ENCODE data around the gene LPCAT1. TPM values are rescaled to one million over a fixed set of nuclear protein-coding genes. Genes with fewer than 3 reads are reported as not detected.

The LPCAT1 gene
- total and polyA plus RNA-seq, 2 experiments from 2014 or later: 78.0 to 255 TPM

DNA sequence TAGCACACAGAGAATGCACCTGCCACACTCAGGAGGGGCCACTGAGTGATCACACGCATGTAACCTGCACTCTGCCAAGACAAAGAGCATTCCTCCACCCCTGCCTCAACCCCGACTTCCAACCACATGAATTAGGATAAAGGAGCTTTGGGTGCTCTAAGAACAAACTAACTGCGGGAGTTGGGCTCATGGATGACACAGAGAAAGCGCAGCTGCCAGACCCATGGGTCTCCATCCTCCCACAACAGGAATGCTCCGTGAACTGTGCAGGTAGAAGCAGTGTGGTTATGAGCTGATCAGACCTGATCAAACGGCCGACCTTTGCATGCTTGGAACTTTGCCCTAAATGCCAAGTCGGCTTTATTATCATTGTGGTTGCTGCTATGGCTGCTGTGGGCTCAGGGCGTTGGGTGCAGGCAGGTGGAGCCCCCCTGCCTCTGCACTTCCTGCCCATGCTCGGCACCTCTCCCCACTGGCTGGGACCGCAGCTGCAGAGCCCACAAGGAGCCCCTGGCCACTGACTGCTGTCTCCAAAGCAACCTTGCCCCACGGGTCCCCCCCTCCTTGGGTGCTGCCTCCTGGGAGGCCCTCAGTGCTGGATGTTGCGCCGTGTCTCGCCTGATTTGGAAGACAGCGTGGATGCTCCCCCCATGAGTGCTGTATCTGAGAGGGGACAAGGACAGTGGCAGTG, 75.9 kb downstream of the LPCAT1 start:
- Histone ChIP-seq H3K4me1 (ENCODE audit: insufficient read depth) (no peaks in the 10 kb centered on the region), H2AFZ (no peak overlapping the region), H3K4me2 (no peak overlapping the region), H3K27ac (ENCODE audit: low read depth) (no peak overlapping the region), H3K36me3 (ENCODE audit: insufficient read depth) (no peaks in the 10 kb centered on the region), H3F3A (replicated peaks; ENCODE audit: low read depth) (no peaks in the 10 kb centered on the region), H4K20me1 (replicated peaks; ENCODE audit: insufficient read depth) (peaks cover 6% of the 10 kb centered on the region), H3K9me2 (ENCODE audit: insufficient read depth) (no peaks in the 10 kb centered on the region), H3K79me2 (replicated peaks; ENCODE audit: insufficient read depth) (no peaks in the 10 kb centered on the region), H3K27me3 (ENCODE audit: insufficient read depth) (peaks cover 53% of the 10 kb centered on the region), H3K4me3 (no peak overlapping the region)
- Mint-ChIP-seq H3K9me3 (peaks cover 13% of the 10 kb centered on the region; the same call in 2 of the 3 replicates), H3K36me3 (ENCODE audit: low read depth) (no peaks in the 10 kb centered on the region), H3K27me3 (ENCODE audit: insufficient read depth, low read depth, poor library complexity) (peaks cover 49% of the 10 kb centered on the region), H3K4me1 (0 out of 3 replicates have a peak, but pooled peaks cover 4% of the 10 kb centered on the region), H3K4me3 (no peak overlapping the region), H3K27ac (no peak overlapping the region)
- no peak for ATAC-seq
- no peak for DNase-seq (ENCODE audit: low spot score)
- TF ChIP-seq, protein P1, sequence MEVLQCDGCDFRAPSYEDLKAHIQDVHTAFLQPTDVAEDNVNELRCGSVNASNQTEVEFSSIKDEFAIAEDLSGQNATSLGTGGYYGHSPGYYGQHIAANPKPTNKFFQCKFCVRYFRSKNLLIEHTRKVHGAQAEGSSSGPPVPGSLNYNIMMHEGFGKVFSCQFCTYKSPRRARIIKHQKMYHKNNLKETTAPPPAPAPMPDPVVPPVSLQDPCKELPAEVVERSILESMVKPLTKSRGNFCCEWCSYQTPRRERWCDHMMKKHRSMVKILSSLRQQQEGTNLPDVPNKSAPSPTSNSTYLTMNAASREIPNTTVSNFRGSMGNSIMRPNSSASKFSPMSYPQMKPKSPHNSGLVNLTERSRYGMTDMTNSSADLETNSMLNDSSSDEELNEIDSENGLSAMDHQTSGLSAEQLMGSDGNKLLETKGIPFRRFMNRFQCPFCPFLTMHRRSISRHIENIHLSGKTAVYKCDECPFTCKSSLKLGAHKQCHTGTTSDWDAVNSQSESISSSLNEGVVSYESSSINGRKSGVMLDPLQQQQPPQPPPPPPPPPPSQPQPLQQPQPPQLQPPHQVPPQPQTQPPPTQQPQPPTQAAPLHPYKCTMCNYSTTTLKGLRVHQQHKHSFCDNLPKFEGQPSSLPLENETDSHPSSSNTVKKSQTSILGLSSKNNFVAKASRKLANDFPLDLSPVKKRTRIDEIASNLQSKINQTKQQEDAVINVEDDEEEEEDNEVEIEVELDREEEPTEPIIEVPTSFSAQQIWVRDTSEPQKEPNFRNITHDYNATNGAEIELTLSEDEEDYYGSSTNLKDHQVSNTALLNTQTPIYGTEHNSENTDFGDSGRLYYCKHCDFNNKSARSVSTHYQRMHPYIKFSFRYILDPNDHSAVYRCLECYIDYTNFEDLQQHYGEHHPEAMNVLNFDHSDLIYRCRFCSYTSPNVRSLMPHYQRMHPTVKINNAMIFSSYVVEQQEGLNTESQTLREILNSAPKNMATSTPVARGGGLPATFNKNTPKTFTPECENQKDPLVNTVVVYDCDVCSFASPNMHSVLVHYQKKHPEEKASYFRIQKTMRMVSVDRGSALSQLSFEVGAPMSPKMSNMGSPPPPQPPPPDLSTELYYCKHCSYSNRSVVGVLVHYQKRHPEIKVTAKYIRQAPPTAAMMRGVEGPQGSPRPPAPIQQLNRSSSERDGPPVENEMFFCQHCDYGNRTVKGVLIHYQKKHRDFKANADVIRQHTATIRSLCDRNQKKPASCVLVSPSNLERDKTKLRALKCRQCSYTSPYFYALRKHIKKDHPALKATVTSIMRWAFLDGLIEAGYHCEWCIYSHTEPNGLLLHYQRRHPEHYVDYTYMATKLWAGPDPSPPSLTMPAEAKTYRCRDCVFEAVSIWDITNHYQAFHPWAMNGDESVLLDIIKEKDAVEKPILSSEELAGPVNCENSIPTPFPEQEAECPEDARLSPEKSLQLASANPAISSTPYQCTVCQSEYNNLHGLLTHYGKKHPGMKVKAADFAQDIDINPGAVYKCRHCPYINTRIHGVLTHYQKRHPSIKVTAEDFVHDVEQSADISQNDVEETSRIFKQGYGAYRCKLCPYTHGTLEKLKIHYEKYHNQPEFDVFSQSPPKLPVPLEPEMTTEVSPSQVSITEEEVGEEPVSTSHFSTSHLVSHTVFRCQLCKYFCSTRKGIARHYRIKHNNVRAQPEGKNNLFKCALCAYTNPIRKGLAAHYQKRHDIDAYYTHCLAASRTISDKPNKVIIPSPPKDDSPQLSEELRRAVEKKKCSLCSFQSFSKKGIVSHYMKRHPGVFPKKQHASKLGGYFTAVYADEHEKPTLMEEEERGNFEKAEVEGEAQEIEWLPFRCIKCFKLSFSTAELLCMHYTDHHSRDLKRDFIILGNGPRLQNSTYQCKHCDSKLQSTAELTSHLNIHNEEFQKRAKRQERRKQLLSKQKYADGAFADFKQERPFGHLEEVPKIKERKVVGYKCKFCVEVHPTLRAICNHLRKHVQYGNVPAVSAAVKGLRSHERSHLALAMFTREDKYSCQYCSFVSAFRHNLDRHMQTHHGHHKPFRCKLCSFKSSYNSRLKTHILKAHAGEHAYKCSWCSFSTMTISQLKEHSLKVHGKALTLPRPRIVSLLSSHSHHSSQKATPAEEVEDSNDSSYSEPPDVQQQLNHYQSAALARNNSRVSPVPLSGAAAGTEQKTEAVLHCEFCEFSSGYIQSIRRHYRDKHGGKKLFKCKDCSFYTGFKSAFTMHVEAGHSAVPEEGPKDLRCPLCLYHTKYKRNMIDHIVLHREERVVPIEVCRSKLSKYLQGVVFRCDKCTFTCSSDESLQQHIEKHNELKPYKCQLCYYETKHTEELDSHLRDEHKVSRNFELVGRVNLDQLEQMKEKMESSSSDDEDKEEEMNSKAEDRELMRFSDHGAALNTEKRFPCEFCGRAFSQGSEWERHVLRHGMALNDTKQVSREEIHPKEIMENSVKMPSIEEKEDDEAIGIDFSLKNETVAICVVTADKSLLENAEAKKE (CRISPR knock-in tag; IDR thresholded peaks at IDR 0.05): no peak
- TF ChIP-seq JUNB (IDR thresholded peaks at IDR 0.05; ENCODE audit: unreplicated experiment) (no peak), ZNF331 (CRISPR knock-in tag; IDR thresholded peaks at IDR 0.05; ENCODE audit: low read depth) (no peak), EZH2 (IDR thresholded peaks at IDR 0.05; ENCODE audit: low read depth, unreplicated experiment) (no peak), POLR2AphosphoS5 (IDR thresholded peaks at IDR 0.05; ENCODE audit: low read depth) (no peak), CREB1 (CRISPR knock-in tag; IDR thresholded peaks at IDR 0.05; ENCODE audit: low read depth) (no peak), EZH2phosphoT487 (IDR thresholded peaks at IDR 0.05; ENCODE audit: unreplicated experiment) (no peak), ZNF114 (CRISPR knock-in tag; IDR thresholded peaks at IDR 0.05) (no peak), NANOG (IDR thresholded peaks at IDR 0.05; ENCODE audit: borderline replicate concordance) (no peak), STAT1 (IDR thresholded peaks at IDR 0.05; ENCODE audit: unreplicated experiment) (no peak)
- TF ChIP-seq, protein P2, sequence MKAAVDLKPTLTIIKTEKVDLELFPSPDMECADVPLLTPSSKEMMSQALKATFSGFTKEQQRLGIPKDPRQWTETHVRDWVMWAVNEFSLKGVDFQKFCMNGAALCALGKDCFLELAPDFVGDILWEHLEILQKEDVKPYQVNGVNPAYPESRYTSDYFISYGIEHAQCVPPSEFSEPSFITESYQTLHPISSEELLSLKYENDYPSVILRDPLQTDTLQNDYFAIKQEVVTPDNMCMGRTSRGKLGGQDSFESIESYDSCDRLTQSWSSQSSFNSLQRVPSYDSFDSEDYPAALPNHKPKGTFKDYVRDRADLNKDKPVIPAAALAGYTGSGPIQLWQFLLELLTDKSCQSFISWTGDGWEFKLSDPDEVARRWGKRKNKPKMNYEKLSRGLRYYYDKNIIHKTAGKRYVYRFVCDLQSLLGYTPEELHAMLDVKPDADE (IDR thresholded peaks at IDR 0.05): no peak
- TF ChIP-seq, protein P3, sequence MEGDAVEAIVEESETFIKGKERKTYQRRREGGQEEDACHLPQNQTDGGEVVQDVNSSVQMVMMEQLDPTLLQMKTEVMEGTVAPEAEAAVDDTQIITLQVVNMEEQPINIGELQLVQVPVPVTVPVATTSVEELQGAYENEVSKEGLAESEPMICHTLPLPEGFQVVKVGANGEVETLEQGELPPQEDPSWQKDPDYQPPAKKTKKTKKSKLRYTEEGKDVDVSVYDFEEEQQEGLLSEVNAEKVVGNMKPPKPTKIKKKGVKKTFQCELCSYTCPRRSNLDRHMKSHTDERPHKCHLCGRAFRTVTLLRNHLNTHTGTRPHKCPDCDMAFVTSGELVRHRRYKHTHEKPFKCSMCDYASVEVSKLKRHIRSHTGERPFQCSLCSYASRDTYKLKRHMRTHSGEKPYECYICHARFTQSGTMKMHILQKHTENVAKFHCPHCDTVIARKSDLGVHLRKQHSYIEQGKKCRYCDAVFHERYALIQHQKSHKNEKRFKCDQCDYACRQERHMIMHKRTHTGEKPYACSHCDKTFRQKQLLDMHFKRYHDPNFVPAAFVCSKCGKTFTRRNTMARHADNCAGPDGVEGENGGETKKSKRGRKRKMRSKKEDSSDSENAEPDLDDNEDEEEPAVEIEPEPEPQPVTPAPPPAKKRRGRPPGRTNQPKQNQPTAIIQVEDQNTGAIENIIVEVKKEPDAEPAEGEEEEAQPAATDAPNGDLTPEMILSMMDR (conservative IDR thresholded peaks at IDR 0.05; ENCODE audit: low read depth in 2 of 2): no peak
- TF ChIP-seq, protein P4, sequence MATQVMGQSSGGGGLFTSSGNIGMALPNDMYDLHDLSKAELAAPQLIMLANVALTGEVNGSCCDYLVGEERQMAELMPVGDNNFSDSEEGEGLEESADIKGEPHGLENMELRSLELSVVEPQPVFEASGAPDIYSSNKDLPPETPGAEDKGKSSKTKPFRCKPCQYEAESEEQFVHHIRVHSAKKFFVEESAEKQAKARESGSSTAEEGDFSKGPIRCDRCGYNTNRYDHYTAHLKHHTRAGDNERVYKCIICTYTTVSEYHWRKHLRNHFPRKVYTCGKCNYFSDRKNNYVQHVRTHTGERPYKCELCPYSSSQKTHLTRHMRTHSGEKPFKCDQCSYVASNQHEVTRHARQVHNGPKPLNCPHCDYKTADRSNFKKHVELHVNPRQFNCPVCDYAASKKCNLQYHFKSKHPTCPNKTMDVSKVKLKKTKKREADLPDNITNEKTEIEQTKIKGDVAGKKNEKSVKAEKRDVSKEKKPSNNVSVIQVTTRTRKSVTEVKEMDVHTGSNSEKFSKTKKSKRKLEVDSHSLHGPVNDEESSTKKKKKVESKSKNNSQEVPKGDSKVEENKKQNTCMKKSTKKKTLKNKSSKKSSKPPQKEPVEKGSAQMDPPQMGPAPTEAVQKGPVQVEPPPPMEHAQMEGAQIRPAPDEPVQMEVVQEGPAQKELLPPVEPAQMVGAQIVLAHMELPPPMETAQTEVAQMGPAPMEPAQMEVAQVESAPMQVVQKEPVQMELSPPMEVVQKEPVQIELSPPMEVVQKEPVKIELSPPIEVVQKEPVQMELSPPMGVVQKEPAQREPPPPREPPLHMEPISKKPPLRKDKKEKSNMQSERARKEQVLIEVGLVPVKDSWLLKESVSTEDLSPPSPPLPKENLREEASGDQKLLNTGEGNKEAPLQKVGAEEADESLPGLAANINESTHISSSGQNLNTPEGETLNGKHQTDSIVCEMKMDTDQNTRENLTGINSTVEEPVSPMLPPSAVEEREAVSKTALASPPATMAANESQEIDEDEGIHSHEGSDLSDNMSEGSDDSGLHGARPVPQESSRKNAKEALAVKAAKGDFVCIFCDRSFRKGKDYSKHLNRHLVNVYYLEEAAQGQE (IDR thresholded peaks at IDR 0.05; ENCODE audit: unreplicated experiment): no peak

Measured in GM23338 (cell line).